WERI-Rb-1 (cell line): ENCODE data around the gene SERPINC1.

Experiments used
- DNase-seq: peaks from one replicate; pipeline ENCODE4 v3.0.0-alpha.2; 2020
- H3K27ac ChIP-seq: fragments of 250-450 bp; sonication (Bioruptor Pico); 2 replicates; pipeline ENCODE4 v1.5.1; 2020; ENCODE audit warnings: mild to moderate bottlenecking, moderate library complexity
- H3K27me3 ChIP-seq: fragments of 250-450 bp; sonication (Bioruptor Pico); 2 replicates; pipeline ENCODE4 v1.5.1; 2021; ENCODE audit warnings: mild to moderate bottlenecking, low read depth, moderate library complexity; ENCODE audit not compliant: insufficient read depth, severe bottlenecking
- H3K36me3 ChIP-seq: fragments of 250-450 bp; sonication (Bioruptor Pico); 2 replicates; pipeline ENCODE4 v1.5.1; 2020; ENCODE audit warnings: mild to moderate bottlenecking, moderate library complexity
- H3K4me3 ChIP-seq: 2 replicates; pipeline ENCODE4 v1.5.1; 2011; ENCODE audit warnings: low read depth, mild to moderate bottlenecking, control low read depth, low read length
- H3K9me3 ChIP-seq: fragments of 250-450 bp; sonication (Bioruptor Pico); 2 replicates; pipeline ENCODE4 v1.5.1; 2021; ENCODE audit warnings: mild to moderate bottlenecking, moderate library complexity; ENCODE audit not compliant: severe bottlenecking
- TF ChIP-seq, protein P1 (sequence below): IDR thresholded peaks from 2 replicates; pipeline ENCODE4 v1.5.1; 2011; ENCODE audit warnings: low read depth, mild to moderate bottlenecking, control low read depth, inconsistent platforms, low read length

The SERPINC1 gene

DNA sequence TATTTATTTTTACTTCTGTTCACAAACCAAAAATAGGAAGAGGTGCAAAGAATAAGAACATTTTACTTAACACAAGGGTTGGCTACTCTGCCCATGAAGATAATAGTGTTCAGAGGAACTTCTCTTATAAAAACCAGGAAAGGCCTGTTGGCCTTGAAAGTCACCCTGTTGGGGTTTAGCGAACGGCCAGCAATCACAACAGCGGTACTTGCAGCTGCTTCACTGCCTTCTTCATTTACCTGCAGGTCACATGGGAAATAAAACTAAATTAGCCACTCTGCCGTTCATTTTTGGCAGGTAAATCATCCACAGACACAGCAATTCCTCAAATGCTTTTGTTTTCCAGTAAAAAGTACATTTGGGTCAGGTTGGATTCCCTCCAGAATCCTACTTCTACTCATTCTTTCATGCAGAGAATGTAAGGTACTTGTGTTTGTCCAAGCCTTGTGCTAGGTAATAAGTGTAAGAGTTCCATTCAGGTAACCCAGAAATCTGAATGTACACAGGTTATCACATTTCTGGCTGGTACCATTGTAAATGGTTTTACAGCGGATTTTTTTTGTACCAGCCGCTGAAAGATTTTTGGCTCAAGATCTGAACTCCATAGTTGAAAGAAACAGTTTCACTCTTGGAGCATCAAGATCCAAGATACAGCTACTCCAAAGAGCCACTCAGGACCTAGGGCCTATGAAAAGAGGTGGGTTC lies 13.1 kb downstream of the SERPINC1 start:
- TF ChIP-seq, protein P1, sequence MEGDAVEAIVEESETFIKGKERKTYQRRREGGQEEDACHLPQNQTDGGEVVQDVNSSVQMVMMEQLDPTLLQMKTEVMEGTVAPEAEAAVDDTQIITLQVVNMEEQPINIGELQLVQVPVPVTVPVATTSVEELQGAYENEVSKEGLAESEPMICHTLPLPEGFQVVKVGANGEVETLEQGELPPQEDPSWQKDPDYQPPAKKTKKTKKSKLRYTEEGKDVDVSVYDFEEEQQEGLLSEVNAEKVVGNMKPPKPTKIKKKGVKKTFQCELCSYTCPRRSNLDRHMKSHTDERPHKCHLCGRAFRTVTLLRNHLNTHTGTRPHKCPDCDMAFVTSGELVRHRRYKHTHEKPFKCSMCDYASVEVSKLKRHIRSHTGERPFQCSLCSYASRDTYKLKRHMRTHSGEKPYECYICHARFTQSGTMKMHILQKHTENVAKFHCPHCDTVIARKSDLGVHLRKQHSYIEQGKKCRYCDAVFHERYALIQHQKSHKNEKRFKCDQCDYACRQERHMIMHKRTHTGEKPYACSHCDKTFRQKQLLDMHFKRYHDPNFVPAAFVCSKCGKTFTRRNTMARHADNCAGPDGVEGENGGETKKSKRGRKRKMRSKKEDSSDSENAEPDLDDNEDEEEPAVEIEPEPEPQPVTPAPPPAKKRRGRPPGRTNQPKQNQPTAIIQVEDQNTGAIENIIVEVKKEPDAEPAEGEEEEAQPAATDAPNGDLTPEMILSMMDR, result no peak
- H3K27me3 ChIP-seq, result no peaks in the 10 kb centered on the region
- no peak for DNase-seq
- no peaks in the 10 kb centered on the region for H3K9me3 ChIP-seq
- no peak overlapping the region for H3K4me3 ChIP-seq
- no peaks in the 10 kb centered on the region for H3K36me3 ChIP-seq
- H3K27ac ChIP-seq, result no peak overlapping the region

DNA sequence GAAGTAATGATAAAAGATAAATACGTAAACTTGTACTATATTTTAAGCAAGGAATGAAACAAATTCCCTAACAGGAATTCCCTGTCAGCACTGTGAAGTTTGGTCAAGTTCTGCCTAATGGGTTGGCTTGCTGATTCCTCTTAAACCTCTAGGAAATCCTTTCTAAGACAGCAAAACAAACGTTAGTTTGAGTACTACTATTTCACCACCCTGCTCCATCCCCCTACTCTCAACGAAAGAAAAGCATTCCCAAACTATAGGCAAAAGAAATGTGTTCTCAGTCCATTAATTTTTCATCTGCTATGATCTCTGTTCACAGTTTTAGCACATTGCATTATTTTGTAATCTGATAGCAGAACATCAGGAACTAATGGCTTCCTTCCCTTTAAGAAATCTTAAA lies 16.1 kb downstream of the SERPINC1 start:
- Histone ChIP-seq H3K4me3 (no peak overlapping the region), H3K36me3 (no peaks in the 10 kb centered on the region), H3K9me3 (no peaks in the 10 kb centered on the region), H3K27me3 (no peaks in the 10 kb centered on the region), H3K27ac (no peak overlapping the region)
- TF ChIP-seq, protein P1, result no peak
- no peak for DNase-seq

DNA sequence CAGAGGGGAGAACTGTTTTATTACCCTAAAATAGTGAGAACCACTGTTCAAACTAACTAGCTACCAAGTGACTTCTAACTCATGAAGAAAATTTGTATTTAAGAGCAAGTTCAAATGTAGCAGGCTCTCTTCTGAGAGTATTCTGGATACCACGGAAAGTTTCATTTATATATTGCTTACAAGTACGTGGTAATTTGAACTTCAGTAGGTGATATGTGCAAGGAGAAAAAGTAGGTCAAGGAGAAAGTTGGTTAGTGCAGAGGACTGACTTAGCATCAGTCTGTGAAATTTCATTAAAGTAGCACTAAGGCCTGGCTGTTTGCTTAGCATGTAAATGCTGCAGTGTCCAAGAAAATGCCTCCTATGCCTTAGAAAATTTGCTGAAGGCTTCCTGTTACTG lies 16.7 kb downstream of the SERPINC1 start:
- H3K36me3 ChIP-seq, result no peaks in the 10 kb centered on the region
- no peaks in the 10 kb centered on the region for H3K27me3 ChIP-seq
- no peaks in the 10 kb centered on the region for H3K9me3 ChIP-seq
- TF ChIP-seq, protein P1, result no peak
- DNase-seq, result no peak
- no peak overlapping the region for H3K4me3 ChIP-seq
- no peak overlapping the region for H3K27ac ChIP-seq

DNA sequence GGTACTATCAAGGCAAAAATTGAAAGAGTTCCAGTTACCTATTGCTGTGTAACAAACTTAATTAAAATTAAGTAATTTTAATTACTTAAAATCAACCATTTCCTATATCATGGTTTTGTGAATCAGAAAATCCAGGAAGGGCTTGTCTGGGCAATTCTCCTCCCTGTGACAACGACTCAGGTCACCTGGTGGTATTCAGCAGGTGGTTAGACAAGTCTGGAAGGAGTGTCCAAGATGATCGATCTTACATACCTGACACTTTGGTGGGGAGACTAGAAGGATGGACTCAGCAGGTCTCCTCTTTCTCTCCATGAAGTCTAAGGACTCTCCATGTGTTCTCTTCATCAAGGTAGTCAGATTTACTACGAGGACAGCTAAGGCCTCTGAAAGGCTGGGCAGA lies 22.9 kb downstream of the SERPINC1 start:
- no peaks in the 10 kb centered on the region; the same call in 1 of the 2 replicates for H3K36me3 ChIP-seq
- no peak overlapping the region for H3K4me3 ChIP-seq
- H3K27ac ChIP-seq, result no peak overlapping the region
- H3K9me3 ChIP-seq, result no peaks in the 10 kb centered on the region
- DNase-seq, result no peak
- no peaks in the 10 kb centered on the region for H3K27me3 ChIP-seq
- TF ChIP-seq, protein P1, result no peak

DNA sequence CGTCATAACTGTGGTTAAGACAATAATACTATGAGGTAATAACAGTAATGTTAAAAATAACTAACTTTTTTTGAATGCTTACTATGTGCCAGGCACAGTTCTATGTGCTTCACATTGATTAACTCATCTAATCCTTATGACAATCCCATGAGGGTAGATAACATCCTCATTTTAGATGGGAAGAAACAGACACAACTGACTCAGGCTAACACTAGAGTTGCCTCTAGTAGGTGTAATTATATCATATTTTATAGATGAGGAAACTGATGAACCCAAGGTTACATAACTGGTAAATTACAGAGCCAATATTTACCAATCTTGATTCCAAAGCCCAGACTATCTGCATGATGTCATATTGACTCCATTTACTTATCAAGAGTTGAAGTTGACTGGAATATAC lies 23.5 kb downstream of the SERPINC1 start:
- Histone ChIP-seq H3K27me3 (no peaks in the 10 kb centered on the region), H3K4me3 (no peak overlapping the region), H3K36me3 (no peaks in the 10 kb centered on the region; the same call in 1 of the 2 replicates), H3K27ac (no peak overlapping the region), H3K9me3 (no peaks in the 10 kb centered on the region)
- TF ChIP-seq, protein P1, result no peak
- no peak for DNase-seq

DNA sequence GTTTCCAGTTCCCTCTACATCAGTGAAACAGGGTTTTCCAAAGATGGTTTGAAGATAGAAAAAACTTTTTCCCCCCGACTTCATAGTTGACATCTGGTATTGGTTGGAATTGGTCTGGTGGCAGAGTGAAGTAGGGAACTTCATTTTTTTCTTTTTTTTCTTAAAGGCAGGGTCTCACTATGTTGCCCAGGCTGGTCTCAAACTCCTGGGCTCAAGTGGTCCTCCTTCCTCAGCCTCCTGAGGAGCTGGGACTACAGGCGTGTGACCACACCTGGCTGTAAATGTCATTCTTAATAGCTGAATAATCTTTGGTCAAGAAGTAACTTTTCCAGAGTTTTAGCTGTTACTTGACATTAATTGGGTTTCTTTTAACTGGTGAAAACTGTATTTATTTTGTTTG lies 27.2 kb downstream of the SERPINC1 start:
- DNase-seq, result no peak
- Histone ChIP-seq H3K36me3 (peaks cover 11% of the 10 kb centered on the region), H3K9me3 (no peaks in the 10 kb centered on the region), H3K27me3 (no peaks in the 10 kb centered on the region), H3K4me3 (no peak overlapping the region), H3K27ac (no peak overlapping the region)
- TF ChIP-seq, protein P1, result no peak
